Measurements from ENCODE around the gene RMP24.
"Not testable (repeated sequence)": the region's sequence is repeated elsewhere in the genome, so short reads cannot be mapped to it uniquely, and the experiment has no call there.

The RMP24 gene

GRCh38 chr18:35968278-35968880 is 4.1 kb upstream of the RMP24 start:
- no peak for DNase-seq (ENCODE audit: low read depth)

- no peak for DNase-seq (ENCODE audit: low read depth)
These were observed 2.8 kb upstream of the RMP24 start for GRCh38 chr18:35969676-35970075.

GRCh38 chr18:35971661-35972196 is 750 bp upstream of the RMP24 start:
- DNase-seq (ENCODE audit: low read depth) = no peak

- DNase-seq (ENCODE audit: low read depth) = no peak
These were observed 1.2 kb downstream of the RMP24 start for GRCh38 chr18:35973650-35974049.

- DNase-seq (ENCODE audit: low read depth) = no peak
These were observed 1.7 kb downstream of the RMP24 start for GRCh38 chr18:35974181-35974580.

GRCh38 chr18:35979112-35979511 is 6.6 kb downstream of the RMP24 start:
- DNase-seq (ENCODE audit: low read depth) = no peak

- no peak for DNase-seq (ENCODE audit: low read depth)
These were observed 10.1 kb downstream of the RMP24 start for GRCh38 chr18:35982409-35983114.

GRCh38 chr18:35983147-35983546 is 10.7 kb downstream of the RMP24 start:
- DNase-seq (ENCODE audit: low read depth) = no peak

GRCh38 chr18:35983818-35984217 is 11.3 kb downstream of the RMP24 start:
- no peak for DNase-seq (ENCODE audit: low read depth)

GRCh38 chr18:35991696-35992095 is 19.2 kb downstream of the RMP24 start:
- no peak for DNase-seq (ENCODE audit: low read depth)

GRCh38 chr18:35993013-35993412 is 20.5 kb downstream of the RMP24 start:
- DNase-seq (ENCODE audit: low read depth) = no peak

GRCh38 chr18:35998967-35999366 is 26.5 kb downstream of the RMP24 start:
- DNase-seq (ENCODE audit: low read depth) = no peak

GRCh38 chr18:35999925-36000324 is 27.4 kb downstream of the RMP24 start:
- no peak for DNase-seq (ENCODE audit: low read depth)

GRCh38 chr18:36006997-36007396 is 34.5 kb downstream of the RMP24 start:
- no peak for DNase-seq (ENCODE audit: low read depth)

- DNase-seq (ENCODE audit: low read depth) = no peak
These were observed 36.7 kb downstream of the RMP24 start for GRCh38 chr18:36009214-36009613.

GRCh38 chr18:36012891-36013290 is 40.4 kb downstream of the RMP24 start:
- DNase-seq (ENCODE audit: low read depth) = no peak

- no peak for DNase-seq (ENCODE audit: low read depth)
These were observed 43.1 kb downstream of the RMP24 start for GRCh38 chr18:36015629-36016028.

GRCh38 chr18:36017232-36017631 is 44.8 kb downstream of the RMP24 start:
- DNase-seq (ENCODE audit: low read depth) = no peak

- DNase-seq (ENCODE audit: low read depth) = no peak
These were observed 47.8 kb downstream of the RMP24 start for GRCh38 chr18:36020174-36020711.

- no peak for DNase-seq (ENCODE audit: low read depth)
These were observed 50.9 kb downstream of the RMP24 start for GRCh38 chr18:36023336-36023735.

- DNase-seq (ENCODE audit: low read depth) = not testable (repeated sequence)
These were observed 51.8 kb downstream of the RMP24 start for GRCh38 chr18:36024241-36024640.

- no peak for DNase-seq (ENCODE audit: low read depth)
These were observed 52.5 kb downstream of the RMP24 start for GRCh38 chr18:36025025-36025424.

GRCh38 chr18:36028859-36029258 is 56.4 kb downstream of the RMP24 start:
- no peak for DNase-seq (ENCODE audit: low read depth)
